HEK293 (cell line): ENCODE data around the gene TBC1D14.

Experiments used
- HOXA7 ChIP-seq: sonication (generic); formaldehyde crosslinking; IDR thresholded peaks from 2 replicates; pipeline ENCODE4 v1.8.1; 2022; ENCODE audit warnings: missing genetic modification reagents, borderline replicate concordance
- KLF17 ChIP-seq: fragments of 450-650 bp; formaldehyde crosslinking; IDR thresholded peaks from 2 replicates; pipeline ENCODE4 v1.5.1; 2016; ENCODE audit warnings: missing biosample characterization, missing genetic modification characterization
- KLF7 ChIP-seq: fragments of 450-650 bp; formaldehyde crosslinking; IDR thresholded peaks from 2 replicates; pipeline ENCODE4 v1.5.1; 2016; ENCODE audit warnings: missing biosample characterization, missing genetic modification characterization, borderline replicate concordance
- OVOL3 ChIP-seq: fragments of 450-650 bp; formaldehyde crosslinking; IDR thresholded peaks from 2 replicates; pipeline ENCODE4 v1.5.1; 2016; ENCODE audit warnings: missing biosample characterization, missing genetic modification characterization
- PRDM6 ChIP-seq: fragments of 450-650 bp; formaldehyde crosslinking; IDR thresholded peaks from 2 replicates; pipeline ENCODE4 v1.5.1; 2017; ENCODE audit warnings: missing biosample characterization, missing genetic modification characterization
- REPIN1 ChIP-seq: fragments of 450-650 bp; formaldehyde crosslinking; IDR thresholded peaks from 2 replicates; pipeline ENCODE4 v1.5.1; 2017; ENCODE audit warnings: missing biosample characterization, missing genetic modification characterization, low read depth
- SCRT1 ChIP-seq: fragments of 450-650 bp; formaldehyde crosslinking; IDR thresholded peaks from 2 replicates; pipeline ENCODE4 v1.5.1; 2016; ENCODE audit warnings: missing biosample characterization, missing genetic modification characterization, borderline replicate concordance
- SETDB1 ChIP-seq: IDR thresholded peaks from one replicate; pipeline ENCODE4 v1.6.1; 2017; ENCODE audit warnings: mild to moderate bottlenecking, low read length, moderate library complexity, mixed read lengths; ENCODE audit not compliant: insufficient read length
- SP7 ChIP-seq: fragments of 450-650 bp; formaldehyde crosslinking; IDR thresholded peaks from 2 replicates; pipeline ENCODE4 v1.5.1; 2016; ENCODE audit warnings: missing biosample characterization, missing genetic modification characterization
- TRIM28 ChIP-seq: IDR thresholded peaks from 2 replicates; pipeline ENCODE4 v1.6.1; 2011; ENCODE audit warnings: low read length, control low read depth, borderline replicate concordance
- ZBTB6 ChIP-seq: fragments of 450-650 bp; formaldehyde crosslinking; IDR thresholded peaks from 2 replicates; pipeline ENCODE4 v1.5.1; 2017; ENCODE audit warnings: missing biosample characterization, missing genetic modification characterization
- ZNF114 ChIP-seq: fragments of 450-650 bp; formaldehyde crosslinking; IDR thresholded peaks from 2 replicates; pipeline ENCODE4 v1.5.0; 2017; ENCODE audit warnings: missing biosample characterization, missing genetic modification characterization
- ZNF169 ChIP-seq: fragments of 450-650 bp; formaldehyde crosslinking; IDR thresholded peaks from 2 replicates; pipeline ENCODE4 v1.5.1; 2016; ENCODE audit warnings: missing biosample characterization, missing genetic modification characterization
- ZNF175 ChIP-seq: fragments of 450-650 bp; formaldehyde crosslinking; IDR thresholded peaks from 2 replicates; pipeline ENCODE4 v1.5.1; 2016; ENCODE audit warnings: missing biosample characterization, missing genetic modification characterization
- ZNF184 ChIP-seq: fragments of 450-650 bp; IDR thresholded peaks from 2 replicates; pipeline ENCODE4 v1.5.1; 2018; ENCODE audit warnings: missing biosample characterization, mild to moderate bottlenecking, missing genetic modification characterization
- ZNF19 ChIP-seq: fragments of 450-650 bp; formaldehyde crosslinking; IDR thresholded peaks from 2 replicates; pipeline ENCODE4; 2016; ENCODE audit warnings: missing biosample characterization, missing genetic modification characterization, low read depth
- ZNF211 ChIP-seq: fragments of 450-650 bp; formaldehyde crosslinking; IDR thresholded peaks from 2 replicates; pipeline ENCODE4 v1.5.1; 2016; ENCODE audit warnings: low read depth, missing biosample characterization, missing genetic modification characterization
- ZNF221 ChIP-seq: fragments of 450-650 bp; formaldehyde crosslinking; IDR thresholded peaks from 2 replicates; pipeline ENCODE4 v1.5.1; 2017; ENCODE audit warnings: missing biosample characterization, missing genetic modification characterization, borderline replicate concordance
- ZNF24 ChIP-seq: fragments of 450-650 bp; formaldehyde crosslinking; IDR thresholded peaks from 2 replicates; pipeline ENCODE4 v1.5.1; 2016; ENCODE audit warnings: missing biosample characterization, missing genetic modification characterization
- ZNF324 ChIP-seq: fragments of 450-650 bp; formaldehyde crosslinking; IDR thresholded peaks from 2 replicates; pipeline ENCODE4 v1.5.1; 2016; ENCODE audit warnings: missing biosample characterization, missing genetic modification characterization
- ZNF416 ChIP-seq: fragments of 450-650 bp; formaldehyde crosslinking; IDR thresholded peaks from 2 replicates; pipeline ENCODE4 v1.5.1; 2016; ENCODE audit warnings: missing biosample characterization, missing genetic modification characterization
- ZNF426 ChIP-seq: fragments of 450-650 bp; formaldehyde crosslinking; IDR thresholded peaks from 2 replicates; pipeline ENCODE4 v1.5.1; 2017; ENCODE audit warnings: missing biosample characterization, missing genetic modification characterization, mild to moderate bottlenecking, inconsistent platforms, moderate library complexity
- ZNF449 ChIP-seq: fragments of 450-650 bp; formaldehyde crosslinking; IDR thresholded peaks from 2 replicates; pipeline ENCODE4 v1.5.1; 2017; ENCODE audit warnings: missing biosample characterization, mild to moderate bottlenecking, missing genetic modification characterization, moderate library complexity
- ZNF473 ChIP-seq: fragments of 450-650 bp; formaldehyde crosslinking; IDR thresholded peaks from 2 replicates; pipeline ENCODE4 v1.5.1; 2017; ENCODE audit warnings: missing biosample characterization, missing genetic modification characterization
- ZNF518A ChIP-seq: fragments of 450-650 bp; formaldehyde crosslinking; conservative IDR thresholded peaks from 2 replicates; pipeline ENCODE4 v1.5.1; 2016; ENCODE audit warnings: low read depth, missing biosample characterization, missing genetic modification characterization
- ZNF521 ChIP-seq: fragments of 450-650 bp; formaldehyde crosslinking; IDR thresholded peaks from 2 replicates; pipeline ENCODE4 v1.5.1; 2017; ENCODE audit warnings: missing biosample characterization, mild to moderate bottlenecking, missing genetic modification characterization
- ZNF623 ChIP-seq: fragments of 450-650 bp; formaldehyde crosslinking; IDR thresholded peaks from 2 replicates; pipeline ENCODE4 v1.5.1; 2016; ENCODE audit warnings: missing biosample characterization, missing genetic modification characterization
- ZNF624 ChIP-seq: fragments of 450-650 bp; formaldehyde crosslinking; IDR thresholded peaks from 2 replicates; pipeline ENCODE4 v1.5.1; 2017; ENCODE audit warnings: missing biosample characterization, missing genetic modification characterization
- ZNF626 ChIP-seq: fragments of 450-650 bp; sonication (Bioruptor Pico); formaldehyde crosslinking; IDR thresholded peaks from 2 replicates; pipeline ENCODE4 v1.5.1; 2018; ENCODE audit warnings: missing biosample characterization, missing genetic modification characterization, inconsistent platforms
- ZNF791 ChIP-seq: fragments of 450-650 bp; formaldehyde crosslinking; IDR thresholded peaks from 2 replicates; pipeline ENCODE4 v1.5.1; 2016; ENCODE audit warnings: missing biosample characterization, missing genetic modification characterization
- ZNF792 ChIP-seq: fragments of 450-650 bp; formaldehyde crosslinking; IDR thresholded peaks from 2 replicates; pipeline ENCODE4 v1.5.1; 2016; ENCODE audit warnings: missing biosample characterization, missing genetic modification characterization

Gene TBC1D14

GRCh38 chr4:6917461-6918271 lies 8.0 kb downstream of the TBC1D14 start (continued):
- TF ChIP-seq ZBTB6 (tag by site-specific recombination) (no peak), SP7 (tag by site-specific recombination) (peak; percentile 83), ZNF518A (tag by site-specific recombination) (0 out of 2 replicates have a peak, but pooled peaks have one; percentile 24), ZNF221 (no peak), ZNF624 (tag by site-specific recombination) (no peak), ZNF211 (tag by site-specific recombination) (no peak), TRIM28 (peak; percentile 82; the same call in 1 of the 2 replicates), ZNF169 (no peak), ZNF623 (tag by site-specific recombination) (no peak), ZNF449 (tag by site-specific recombination) (peak; percentile 84), ZNF324 (tag by site-specific recombination) (no peak), ZNF416 (tag by site-specific recombination) (no peak), REPIN1 (tag by site-specific recombination) (no peak), PRDM6 (peak; percentile 61), ZNF426 (tag by site-specific recombination) (no peak), ZNF791 (tag by site-specific recombination) (no peak), SETDB1 (no peak), HOXA7 (CRISPR knock-in tag) (no peak), ZNF19 (no peak), ZNF184 (tag by site-specific recombination) (no peak), ZNF521 (tag by site-specific recombination) (no peak), KLF17 (tag by site-specific recombination) (peak; percentile 79), OVOL3 (no peak), ZNF175 (tag by site-specific recombination) (no peak), ZNF626 (tag by site-specific recombination) (no peak), KLF7 (tag by site-specific recombination) (no peak), ZNF24 (tag by site-specific recombination) (no peak), SCRT1 (tag by site-specific recombination) (no peak), ZNF473 (no peak), ZNF792 (tag by site-specific recombination) (no peak), ZNF114 (tag by site-specific recombination) (no peak)
